ENCODE data around the gene RALA. TPM values are rescaled to one million over a fixed set of nuclear protein-coding genes. Genes with fewer than 3 reads are reported as not detected.

Gene RALA
- total RNA-seq, 1 experiment from 2014 or later, result 36.8 TPM

DNA sequence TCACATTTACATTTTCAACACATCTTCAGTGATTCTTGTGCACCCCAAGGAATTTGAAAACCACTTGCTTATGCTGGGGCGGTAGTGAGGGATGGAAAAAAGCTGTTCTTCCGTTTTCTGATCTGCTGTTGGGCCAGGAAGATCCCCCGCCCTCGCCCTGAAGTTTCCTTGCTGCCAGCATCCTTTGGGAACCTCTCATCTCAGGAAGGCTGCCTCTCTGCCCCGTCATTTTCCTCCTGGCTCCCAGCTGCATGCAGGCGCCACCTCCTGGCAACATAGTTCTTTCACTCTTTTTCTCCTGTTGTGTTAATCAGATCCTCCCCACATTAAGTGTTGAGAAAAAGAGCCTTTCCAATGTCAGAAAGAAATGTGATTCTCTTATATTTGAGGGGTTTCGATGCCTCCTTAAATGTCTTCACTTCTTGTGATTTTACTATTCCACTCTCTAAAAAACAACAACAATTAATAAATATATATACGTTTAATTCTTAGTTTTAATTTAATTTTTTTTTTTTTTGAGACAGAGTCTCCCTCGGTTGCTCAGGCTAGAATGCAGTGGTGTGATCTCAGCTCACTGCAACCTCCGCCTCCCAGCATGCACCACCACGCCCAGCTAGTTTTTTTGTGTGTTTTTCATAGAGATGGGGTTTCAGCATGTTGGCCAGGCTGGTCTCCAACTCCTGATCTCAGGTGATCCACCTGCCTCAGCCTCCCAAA is 122.9 kb downstream of the RALA start:
- DNase-seq, result peak; percentile 57 to 73
- Histone ChIP-seq H3K27me3 (ENCODE audit: insufficient read depth, low read depth) (no peaks in the 10 kb centered on the region), H3K9me3 (ENCODE audit: insufficient read depth, low read depth) (no peaks in the 10 kb centered on the region), H3K4me3 (no peak overlapping the region), H3K9me2 (ENCODE audit: insufficient read depth) (no peaks in the 10 kb centered on the region), H3K36me3 (ENCODE audit: low read depth) (no peaks in the 10 kb centered on the region), H3K4me1 (replicated peaks; ENCODE audit: insufficient read depth) (peaks cover 6% of the 10 kb centered on the region), H3K79me2 (ENCODE audit: low read depth) (no peaks in the 10 kb centered on the region), H3K4me2 (no peak overlapping the region), H2AFZ (no peak overlapping the region), H3K27ac (no peak overlapping the region), H4K20me1 (ENCODE audit: insufficient read depth) (no peaks in the 10 kb centered on the region), H3F3A (ENCODE audit: insufficient read depth, low read depth) (no peaks in the 10 kb centered on the region; the same call in 1 of the 2 replicates)
- intact Hi-C loops (cut with micrococcal nuclease; ENCODE audit: unreplicated experiment), result loop anchor here (1.0 to 10.0 kb wide), 3 partner anchors 122 to 309 kb away; no protein-coding TSS in a partner anchor
- no TSS peak for BruUV-seq (replicated peaks)
- CTCF ChIA-PET, result interaction anchor here (1.5 to 3.4 kb wide), 2 partner anchors 166 to 306 kb away, joined by 3 to 38 read pairs; no protein-coding TSS in a partner anchor
- no peak for TF ChIP-seq EZH2 (IDR thresholded peaks at IDR 0.05; ENCODE audit: low read depth)
- TF ChIP-seq, protein P1, sequence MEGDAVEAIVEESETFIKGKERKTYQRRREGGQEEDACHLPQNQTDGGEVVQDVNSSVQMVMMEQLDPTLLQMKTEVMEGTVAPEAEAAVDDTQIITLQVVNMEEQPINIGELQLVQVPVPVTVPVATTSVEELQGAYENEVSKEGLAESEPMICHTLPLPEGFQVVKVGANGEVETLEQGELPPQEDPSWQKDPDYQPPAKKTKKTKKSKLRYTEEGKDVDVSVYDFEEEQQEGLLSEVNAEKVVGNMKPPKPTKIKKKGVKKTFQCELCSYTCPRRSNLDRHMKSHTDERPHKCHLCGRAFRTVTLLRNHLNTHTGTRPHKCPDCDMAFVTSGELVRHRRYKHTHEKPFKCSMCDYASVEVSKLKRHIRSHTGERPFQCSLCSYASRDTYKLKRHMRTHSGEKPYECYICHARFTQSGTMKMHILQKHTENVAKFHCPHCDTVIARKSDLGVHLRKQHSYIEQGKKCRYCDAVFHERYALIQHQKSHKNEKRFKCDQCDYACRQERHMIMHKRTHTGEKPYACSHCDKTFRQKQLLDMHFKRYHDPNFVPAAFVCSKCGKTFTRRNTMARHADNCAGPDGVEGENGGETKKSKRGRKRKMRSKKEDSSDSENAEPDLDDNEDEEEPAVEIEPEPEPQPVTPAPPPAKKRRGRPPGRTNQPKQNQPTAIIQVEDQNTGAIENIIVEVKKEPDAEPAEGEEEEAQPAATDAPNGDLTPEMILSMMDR (conservative IDR thresholded peaks at IDR 0.05), result peak; percentile 94
- POLR2A ChIA-PET (ENCODE audit: unreplicated experiment), result interaction anchor here (0.6 to 0.9 kb wide), 3 partner anchors 9 to 171 kb away, joined by 3 to 16 read pairs (median 9); no protein-coding TSS in a partner anchor

DNA sequence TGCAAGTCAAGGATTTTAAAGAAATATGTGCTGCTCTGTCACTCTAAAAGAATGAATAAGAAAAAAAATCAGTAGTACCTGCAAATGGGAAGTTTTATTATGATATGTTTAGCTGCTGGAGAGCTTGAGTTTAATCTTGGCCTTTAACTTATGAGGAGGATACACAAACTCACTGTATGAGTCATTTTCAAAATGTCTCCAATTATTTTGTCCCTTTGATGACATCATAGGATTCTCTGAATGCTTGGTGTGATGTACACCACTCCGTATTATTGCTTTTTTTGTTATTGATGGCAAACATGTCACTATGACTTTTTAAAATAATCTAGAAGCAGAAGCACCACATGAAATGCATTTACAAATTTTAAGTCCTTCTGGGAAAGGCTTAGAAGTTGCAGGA is 125.8 kb downstream of the RALA start:
- Histone ChIP-seq H3K9me2 (ENCODE audit: insufficient read depth) (no peaks in the 10 kb centered on the region), H3K4me2 (no peak overlapping the region), H3F3A (ENCODE audit: insufficient read depth, low read depth) (no peaks in the 10 kb centered on the region; the same call in 1 of the 2 replicates), H2AFZ (no peak overlapping the region), H3K79me2 (ENCODE audit: low read depth) (no peaks in the 10 kb centered on the region), H3K4me3 (no peak overlapping the region), H4K20me1 (ENCODE audit: insufficient read depth) (no peaks in the 10 kb centered on the region), H3K4me1 (replicated peaks; ENCODE audit: insufficient read depth) (no peaks in the 10 kb centered on the region), H3K27ac (no peak overlapping the region), H3K36me3 (ENCODE audit: low read depth) (no peaks in the 10 kb centered on the region), H3K27me3 (ENCODE audit: insufficient read depth, low read depth) (no peaks in the 10 kb centered on the region), H3K9me3 (ENCODE audit: insufficient read depth, low read depth) (no peaks in the 10 kb centered on the region)
- no peak for TF ChIP-seq EZH2 (IDR thresholded peaks at IDR 0.05; ENCODE audit: low read depth)
- TF ChIP-seq, protein P1 (conservative IDR thresholded peaks at IDR 0.05), result no peak
- ChIA-PET CTCF (interaction anchor here (1.1 kb wide), 1 partner anchor 124 kb away, joined by 3 read pairs; no protein-coding TSS in a partner anchor), POLR2A (ENCODE audit: unreplicated experiment) (no interaction called here)
- intact Hi-C loops (cut with micrococcal nuclease; ENCODE audit: unreplicated experiment), result loop anchor here (10.0 kb wide), 1 partner anchor 306 kb away; no protein-coding TSS in a partner anchor
- BruUV-seq (replicated peaks), result no TSS peak
- no peak for DNase-seq

DNA sequence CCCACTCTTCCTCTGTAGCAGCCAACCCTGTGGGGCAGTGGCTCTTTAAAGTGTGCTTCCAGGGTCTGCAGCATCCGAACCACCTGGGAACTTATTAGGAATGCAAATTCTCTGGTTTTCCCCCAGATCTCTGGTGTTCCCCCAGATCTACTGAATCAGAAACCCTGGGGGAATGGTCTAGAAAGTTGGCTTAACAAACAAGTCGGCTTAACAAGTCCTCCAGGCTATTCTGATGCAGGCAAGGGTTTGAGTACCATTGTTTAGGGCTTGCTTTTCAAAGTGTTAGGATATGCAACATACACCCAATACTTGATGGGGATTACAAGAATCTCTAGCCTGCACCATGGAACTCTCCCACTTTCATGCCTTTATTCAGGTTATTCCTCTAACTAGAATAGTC is 126.3 kb downstream of the RALA start:
- Histone ChIP-seq H3K9me2 (ENCODE audit: insufficient read depth) (no peaks in the 10 kb centered on the region), H3K36me3 (ENCODE audit: low read depth) (no peaks in the 10 kb centered on the region), H3K79me2 (ENCODE audit: low read depth) (no peaks in the 10 kb centered on the region), H3F3A (ENCODE audit: insufficient read depth, low read depth) (no peaks in the 10 kb centered on the region; the same call in 1 of the 2 replicates), H3K9me3 (ENCODE audit: insufficient read depth, low read depth) (no peaks in the 10 kb centered on the region), H3K27ac (no peak overlapping the region), H3K4me3 (no peak overlapping the region), H4K20me1 (ENCODE audit: insufficient read depth) (no peaks in the 10 kb centered on the region), H3K27me3 (ENCODE audit: insufficient read depth, low read depth) (no peaks in the 10 kb centered on the region), H2AFZ (no peak overlapping the region), H3K4me1 (replicated peaks; ENCODE audit: insufficient read depth) (no peaks in the 10 kb centered on the region), H3K4me2 (no peak overlapping the region)
- DNase-seq, result no peak
- TF ChIP-seq, protein P1 (conservative IDR thresholded peaks at IDR 0.05), result no peak
- TF ChIP-seq EZH2 (IDR thresholded peaks at IDR 0.05; ENCODE audit: low read depth), result no peak
- CTCF ChIA-PET, result no interaction called here
- POLR2A ChIA-PET (ENCODE audit: unreplicated experiment), result no interaction called here
- intact Hi-C loops (cut with micrococcal nuclease; ENCODE audit: unreplicated experiment), result loop anchor here (10.0 kb wide), 1 partner anchor 305 kb away; no protein-coding TSS in a partner anchor
- BruUV-seq (replicated peaks), result no TSS peak
